NB4 (cell line): ENCODE data around the gene VGLL4.

Source experiments
- CTCF ChIP-seq: IDR thresholded peaks from one replicate; pipeline ENCODE4 v1.5.1; 2012; ENCODE audit warnings: low read depth, low read length
- MAX ChIP-seq: IDR thresholded peaks from 2 replicates; pipeline ENCODE4 v1.6.1; 2011; ENCODE audit warnings: low read depth, low read length
- MYC ChIP-seq: IDR thresholded peaks from 2 replicates; pipeline ENCODE4 v1.6.1; 2011; ENCODE audit warnings: low read depth, low read length
- POLR2A ChIP-seq: IDR thresholded peaks from 2 replicates; pipeline ENCODE4 v1.6.1; 2011; ENCODE audit warnings: mild to moderate bottlenecking; ENCODE audit not compliant: insufficient read length; ENCODE audit errors: extremely low read depth

- TF ChIP-seq CTCF (no peak), MAX (no peak), POLR2A (no peak), MYC (no peak)
Measured at GRCh38 chr3:11651477-11651876, 7.8 kb upstream of the VGLL4 start.
